ENCODE measurements around the gene GPR137.
A peak's percentile ranks its signal among the peaks of the same experiment; 100 is the strongest.
"Not testable (repeated sequence)": the region's sequence is repeated elsewhere in the genome, so short reads cannot be mapped to it uniquely, and the experiment has no call there.

Gene GPR137

GRCh38 chr11:64323373-64323772 is 37.7 kb downstream of the GPR137 start:
- no peak for TF ChIP-seq ZFX (IDR thresholded peaks at IDR 0.05; ENCODE audit: borderline replicate concordance)
- TF ChIP-seq CTCF (IDR thresholded peaks at IDR 0.05), result no peak
- no peak overlapping the region for H3K27ac ChIP-seq

- H3K27ac ChIP-seq, result not testable (repeated sequence)
Observed at GRCh38 chr11:64323984-64324383, 38.3 kb downstream of the GPR137 start.

GRCh38 chr11:64324692-64325469 is 39.2 kb downstream of the GPR137 start:
- no peak overlapping the region for H3K27ac ChIP-seq
- TF ChIP-seq ZFX (IDR thresholded peaks at IDR 0.05; ENCODE audit: borderline replicate concordance), result no peak
- no peak for TF ChIP-seq CTCF (IDR thresholded peaks at IDR 0.05)

- TF ChIP-seq ZFX (IDR thresholded peaks at IDR 0.05; ENCODE audit: borderline replicate concordance) (no peak), CTCF (IDR thresholded peaks at IDR 0.05) (no peak)
- H3K27ac ChIP-seq, result no peak overlapping the region
Observed at GRCh38 chr11:64327375-64327774, 41.7 kb downstream of the GPR137 start.

GRCh38 chr11:64327993-64328392 is 42.3 kb downstream of the GPR137 start:
- TF ChIP-seq ZFX (IDR thresholded peaks at IDR 0.05; ENCODE audit: borderline replicate concordance), result no peak
- TF ChIP-seq CTCF (IDR thresholded peaks at IDR 0.05), result no peak
- H3K27ac ChIP-seq, result no peak overlapping the region

GRCh38 chr11:64330888-64331287 is 45.2 kb downstream of the GPR137 start:
- TF ChIP-seq CTCF (IDR thresholded peaks at IDR 0.05) (no peak), ZFX (IDR thresholded peaks at IDR 0.05; ENCODE audit: borderline replicate concordance) (no peak)
- no peak overlapping the region for H3K27ac ChIP-seq

GRCh38 chr11:64331569-64332371 is 46.1 kb downstream of the GPR137 start:
- TF ChIP-seq ZFX (IDR thresholded peaks at IDR 0.05; ENCODE audit: borderline replicate concordance), result no peak
- TF ChIP-seq CTCF (IDR thresholded peaks at IDR 0.05), result peak; percentile 38
- no peak overlapping the region for H3K27ac ChIP-seq
